IPS-20b (cell line): Measurements from ENCODE around the gene RANBP3.
"Not testable (repeated sequence)": the region's sequence is repeated elsewhere in the genome, so short reads cannot be mapped to it uniquely, and the experiment has no call there.

Experiments
- H3K27ac ChIP-seq: one replicate; pipeline ENCODE4 v1.5.1; 2013; ENCODE audit warnings: low read length
- H3K27me3 ChIP-seq: 2 replicates; pipeline ENCODE4 v1.6.1; 2013; ENCODE audit warnings: mild to moderate bottlenecking, low read length, inconsistent platforms; ENCODE audit not compliant: insufficient read depth
- H3K36me3 ChIP-seq: 2 replicates; pipeline ENCODE4 v1.6.1; 2013; ENCODE audit warnings: low read depth, mild to moderate bottlenecking, inconsistent platforms, low read length, moderate library complexity; ENCODE audit not compliant: insufficient read depth
- H3K4me1 ChIP-seq: 2 replicates; pipeline ENCODE4 v1.6.1; 2013; ENCODE audit warnings: mild to moderate bottlenecking, control low read depth, inconsistent platforms, low read length, moderate library complexity; ENCODE audit not compliant: insufficient read depth
- H3K4me3 ChIP-seq: 2 replicates; pipeline ENCODE4 v1.5.1; 2013; ENCODE audit warnings: mild to moderate bottlenecking, low read length, inconsistent platforms
- H3K9ac ChIP-seq: 2 replicates; pipeline ENCODE4 v1.6.1; 2013; ENCODE audit warnings: low read depth, mild to moderate bottlenecking, inconsistent platforms, low read length, moderate library complexity
- H3K9me3 ChIP-seq: 2 replicates; pipeline ENCODE4 v1.6.1; 2013; ENCODE audit warnings: mild to moderate bottlenecking, low read depth, low read length, inconsistent platforms; ENCODE audit not compliant: insufficient read depth

RANBP3 gene

GRCh38 chr19:5880196-5880595, 97.7 kb downstream of the RANBP3 start:
- Histone ChIP-seq H3K9me3 (no peaks in the 10 kb centered on the region), H3K36me3 (no peaks in the 10 kb centered on the region), H3K9ac (no peak overlapping the region), H3K27me3 (no peaks in the 10 kb centered on the region), H3K27ac (no peak overlapping the region), H3K4me1 (peaks cover 6% of the 10 kb centered on the region; the same call in 1 of the 2 replicates), H3K4me3 (no peak overlapping the region)

- Histone ChIP-seq H3K36me3 (no peaks in the 10 kb centered on the region), H3K4me3 (no peak overlapping the region), H3K27me3 (no peaks in the 10 kb centered on the region), H3K27ac (no peak overlapping the region), H3K9ac (no peak overlapping the region), H3K9me3 (no peaks in the 10 kb centered on the region), H3K4me1 (peaks cover 6% of the 10 kb centered on the region; the same call in 1 of the 2 replicates)
Measured at GRCh38 chr19:5877882-5878281, 100.1 kb downstream of the RANBP3 start.

GRCh38 chr19:5877427-5877826, 100.5 kb downstream of the RANBP3 start:
- Histone ChIP-seq H3K9me3 (no peaks in the 10 kb centered on the region), H3K27ac (no peak overlapping the region), H3K36me3 (no peaks in the 10 kb centered on the region), H3K27me3 (no peaks in the 10 kb centered on the region), H3K9ac (no peak overlapping the region), H3K4me1 (peaks cover 6% of the 10 kb centered on the region; the same call in 1 of the 2 replicates), H3K4me3 (no peak overlapping the region)

GRCh38 chr19:5874496-5874895, 103.4 kb downstream of the RANBP3 start:
- not testable (repeated sequence) for H3K36me3 ChIP-seq, H3K27ac ChIP-seq, H3K9ac ChIP-seq, H3K4me1 ChIP-seq, H3K9me3 ChIP-seq, H3K27me3 ChIP-seq, H3K4me3 ChIP-seq

- H3K4me3 ChIP-seq: no peak overlapping the region
- no peaks in the 10 kb centered on the region for H3K9me3 ChIP-seq
- H3K9ac ChIP-seq: no peak overlapping the region
- no peaks in the 10 kb centered on the region for H3K36me3 ChIP-seq
- H3K27me3 ChIP-seq: no peaks in the 10 kb centered on the region
- no peak overlapping the region for H3K27ac ChIP-seq
- no peaks in the 10 kb centered on the region for H3K4me1 ChIP-seq
Measured at GRCh38 chr19:5873617-5874199, 104.2 kb downstream of the RANBP3 start.

- no peaks in the 10 kb centered on the region for H3K27me3 ChIP-seq
- no peaks in the 10 kb centered on the region for H3K36me3 ChIP-seq
- H3K4me1 ChIP-seq: no peaks in the 10 kb centered on the region
- no peaks in the 10 kb centered on the region for H3K9me3 ChIP-seq
- no peak overlapping the region for H3K27ac ChIP-seq
- H3K4me3 ChIP-seq: no peak overlapping the region
- no peak overlapping the region for H3K9ac ChIP-seq
Measured at GRCh38 chr19:5870986-5871394, 107.0 kb downstream of the RANBP3 start.

GRCh38 chr19:5867201-5868136, 110.5 kb downstream of the RANBP3 start:
- H3K9me3 ChIP-seq: no peaks in the 10 kb centered on the region
- H3K36me3 ChIP-seq: no peaks in the 10 kb centered on the region
- H3K27me3 ChIP-seq: no peaks in the 10 kb centered on the region
- no peak overlapping the region for H3K4me3 ChIP-seq
- H3K27ac ChIP-seq: no peak overlapping the region
- no peaks in the 10 kb centered on the region for H3K4me1 ChIP-seq
- H3K9ac ChIP-seq: no peak overlapping the region
